Measurements from ENCODE around the gene ABCA2. TPM values are rescaled to one million over a fixed set of nuclear protein-coding genes. Genes with fewer than 3 reads are reported as not detected.

ABCA2 gene
- total RNA-seq, 1 donor from 2014 or later, result 62.4 TPM

GRCh38 chr9:136980669-136981478 is 47.2 kb downstream of the ABCA2 start:
- DNase-seq (ENCODE audit: low spot score), result no peak
- no peaks in the 10 kb centered on the region for H3K9me3 Mint-ChIP-seq (ENCODE audit: low read depth)
- no peaks in the 10 kb centered on the region for H3K27me3 Mint-ChIP-seq (ENCODE audit: low read depth)
- no peaks in the 10 kb centered on the region for H3K36me3 Mint-ChIP-seq (ENCODE audit: low read depth)
- H3K4me1 Mint-ChIP-seq (ENCODE audit: low read depth), result peaks cover 8% of the 10 kb centered on the region
- H3K27ac Mint-ChIP-seq (ENCODE audit: unreplicated experiment), result no peak overlapping the region
- H3K4me3 Mint-ChIP-seq (ENCODE audit: unreplicated experiment), result no peak overlapping the region
- no peak for TF ChIP-seq CTCF (IDR thresholded peaks at IDR 0.05)

GRCh38 chr9:136979769-136980587 is 48.1 kb downstream of the ABCA2 start:
- H3K36me3 Mint-ChIP-seq (ENCODE audit: low read depth), result no peaks in the 10 kb centered on the region
- no peaks in the 10 kb centered on the region for H3K27me3 Mint-ChIP-seq (ENCODE audit: low read depth)
- no peak for DNase-seq (ENCODE audit: low spot score)
- peaks cover 15% of the 10 kb centered on the region for H3K4me1 Mint-ChIP-seq (ENCODE audit: low read depth)
- no peak overlapping the region for H3K27ac Mint-ChIP-seq (ENCODE audit: unreplicated experiment)
- TF ChIP-seq CTCF (IDR thresholded peaks at IDR 0.05), result no peak
- H3K4me3 Mint-ChIP-seq (ENCODE audit: unreplicated experiment), result no peak overlapping the region
- H3K9me3 Mint-ChIP-seq (ENCODE audit: low read depth), result no peaks in the 10 kb centered on the region

GRCh38 chr9:136978865-136979544 is 49.0 kb downstream of the ABCA2 start:
- no peaks in the 10 kb centered on the region for H3K27me3 Mint-ChIP-seq (ENCODE audit: low read depth)
- no peaks in the 10 kb centered on the region for H3K9me3 Mint-ChIP-seq (ENCODE audit: low read depth)
- no peak overlapping the region for H3K4me3 Mint-ChIP-seq (ENCODE audit: unreplicated experiment)
- H3K36me3 Mint-ChIP-seq (ENCODE audit: low read depth), result no peaks in the 10 kb centered on the region
- no peak for DNase-seq (ENCODE audit: low spot score)
- no peak overlapping the region for H3K27ac Mint-ChIP-seq (ENCODE audit: unreplicated experiment)
- TF ChIP-seq CTCF (IDR thresholded peaks at IDR 0.05), result no peak
- peaks cover 15% of the 10 kb centered on the region for H3K4me1 Mint-ChIP-seq (ENCODE audit: low read depth)

- TF ChIP-seq CTCF (IDR thresholded peaks at IDR 0.05), result peak; percentile 8
- H3K27ac Mint-ChIP-seq (ENCODE audit: unreplicated experiment), result no peak overlapping the region
- DNase-seq (ENCODE audit: low spot score), result no peak
- H3K4me1 Mint-ChIP-seq (ENCODE audit: low read depth), result peaks cover 15% of the 10 kb centered on the region
- H3K27me3 Mint-ChIP-seq (ENCODE audit: low read depth), result no peaks in the 10 kb centered on the region
- H3K36me3 Mint-ChIP-seq (ENCODE audit: low read depth), result no peaks in the 10 kb centered on the region
- H3K4me3 Mint-ChIP-seq (ENCODE audit: unreplicated experiment), result peak overlapping the region; percentile 68
- no peaks in the 10 kb centered on the region for H3K9me3 Mint-ChIP-seq (ENCODE audit: low read depth)
Observed at GRCh38 chr9:136978073-136978864, 49.8 kb downstream of the ABCA2 start.

Data from chondrocyte (in vitro differentiated cells).